ENCODE results near the gene ARHGAP33. TPM values are rescaled to one million over a fixed set of nuclear protein-coding genes. Genes with fewer than 3 reads are reported as not detected.
A peak's percentile ranks its signal among the peaks of the same experiment; 100 is the strongest.

ARHGAP33 gene
- total RNA-seq, 4 donors from 2014 or later, result 0.26 to 43.4 (median 8.9) TPM

DNA sequence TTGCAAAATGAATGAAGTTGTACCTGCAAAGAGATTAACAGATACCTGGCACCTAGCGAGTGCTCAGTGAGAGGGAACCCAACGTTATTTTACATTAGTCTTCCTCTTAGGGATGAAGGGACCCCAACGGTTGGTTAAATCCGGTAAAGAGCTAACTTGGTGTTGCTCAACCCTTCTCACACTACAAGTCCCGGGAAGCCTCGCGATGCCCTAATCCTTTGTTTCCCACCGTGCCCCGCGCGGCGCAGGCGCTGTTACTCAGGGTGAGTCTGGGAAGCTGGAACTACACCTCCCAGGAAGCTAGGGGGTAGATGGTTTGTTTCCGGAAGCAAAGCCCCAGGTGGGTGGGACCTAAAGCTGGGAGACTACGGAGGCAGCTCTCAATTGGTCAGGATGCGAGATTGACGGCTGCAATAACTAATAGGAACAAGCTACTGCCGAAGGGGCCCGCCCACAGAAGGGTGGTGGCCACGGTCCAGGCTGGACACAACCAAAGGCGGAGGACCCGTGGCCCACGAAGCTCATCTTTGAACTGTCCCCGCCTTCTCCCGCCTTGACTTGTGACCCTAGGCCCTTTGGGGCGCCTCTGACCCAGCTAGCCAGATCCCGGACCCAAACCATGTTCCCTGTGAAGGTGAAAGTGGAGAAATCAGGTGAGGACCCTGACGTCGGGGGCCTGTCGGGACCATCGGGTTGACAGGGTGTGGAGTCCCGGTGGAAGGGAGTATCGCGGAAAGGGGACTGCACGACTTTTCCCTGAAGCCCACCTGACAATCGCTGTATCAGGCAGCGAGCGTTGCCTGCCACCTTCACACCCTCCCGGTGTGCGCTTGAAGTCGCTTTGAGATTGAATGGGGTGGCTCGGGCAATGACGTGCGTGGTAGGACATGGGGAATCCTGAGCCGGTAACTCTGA is 27.0 kb upstream of the ARHGAP33 start, which contains the start of gene LIN37:
TSS of gene LIN37 (plus strand) at position 471 of the 915 bp plus-strand sequence. CDS start at position 620, 149 bp downstream.
- intact Hi-C loops (cut with DNase I; ENCODE audit: low total_unique reads), result no loop called here
- peak within 1 kb of the TSS; percentile 88 for H3K4me3 ChIP-seq
- peak within 1 kb of the TSS; percentile 80 to 88 for H3K27ac ChIP-seq
- peak; percentile 91 to 96 for TF ChIP-seq POLR2A (IDR thresholded peaks at IDR 0.05)
- TF ChIP-seq, protein P1, sequence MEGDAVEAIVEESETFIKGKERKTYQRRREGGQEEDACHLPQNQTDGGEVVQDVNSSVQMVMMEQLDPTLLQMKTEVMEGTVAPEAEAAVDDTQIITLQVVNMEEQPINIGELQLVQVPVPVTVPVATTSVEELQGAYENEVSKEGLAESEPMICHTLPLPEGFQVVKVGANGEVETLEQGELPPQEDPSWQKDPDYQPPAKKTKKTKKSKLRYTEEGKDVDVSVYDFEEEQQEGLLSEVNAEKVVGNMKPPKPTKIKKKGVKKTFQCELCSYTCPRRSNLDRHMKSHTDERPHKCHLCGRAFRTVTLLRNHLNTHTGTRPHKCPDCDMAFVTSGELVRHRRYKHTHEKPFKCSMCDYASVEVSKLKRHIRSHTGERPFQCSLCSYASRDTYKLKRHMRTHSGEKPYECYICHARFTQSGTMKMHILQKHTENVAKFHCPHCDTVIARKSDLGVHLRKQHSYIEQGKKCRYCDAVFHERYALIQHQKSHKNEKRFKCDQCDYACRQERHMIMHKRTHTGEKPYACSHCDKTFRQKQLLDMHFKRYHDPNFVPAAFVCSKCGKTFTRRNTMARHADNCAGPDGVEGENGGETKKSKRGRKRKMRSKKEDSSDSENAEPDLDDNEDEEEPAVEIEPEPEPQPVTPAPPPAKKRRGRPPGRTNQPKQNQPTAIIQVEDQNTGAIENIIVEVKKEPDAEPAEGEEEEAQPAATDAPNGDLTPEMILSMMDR (IDR thresholded peaks at IDR 0.05), result peak in 2 of 4 experiments; percentile 43 to 50
- peaks cover 6 to 23% of the 10 kb centered on the region in 2 donors for H3K4me1 ChIP-seq
- peak; percentile 98 to 100 for DNase-seq
- H3K9me3 ChIP-seq, result no peaks in the 10 kb centered on the region
- no peaks in the 10 kb centered on the region for H3K36me3 ChIP-seq
- H3K27me3 ChIP-seq, result no peaks in the 10 kb centered on the region

DNA sequence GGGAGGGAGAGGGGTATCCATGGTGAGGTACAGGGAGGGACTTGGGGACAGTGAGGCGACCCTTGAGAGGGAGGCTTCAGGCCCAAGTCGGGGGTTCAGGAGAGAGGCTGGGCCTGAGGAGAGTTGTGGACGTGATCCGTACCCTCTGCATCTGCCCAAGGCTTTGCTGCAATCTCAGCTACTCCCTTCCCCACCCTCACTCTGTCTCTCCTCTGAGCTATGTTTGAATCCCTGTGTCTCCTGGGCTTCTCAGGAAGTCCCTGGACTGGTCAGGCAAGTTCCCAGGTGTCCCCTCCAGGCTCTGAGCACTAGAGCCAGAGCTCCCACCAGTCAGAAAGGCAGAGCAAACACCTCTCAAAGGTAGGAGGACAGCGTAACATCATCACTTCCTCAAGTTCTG is 25.2 kb upstream of the ARHGAP33 start:
- DNase-seq, result no peak
- intact Hi-C loops (cut with DNase I; ENCODE audit: low total_unique reads), result no loop called here
- H3K4me3 ChIP-seq, result no peak overlapping the region

DNA sequence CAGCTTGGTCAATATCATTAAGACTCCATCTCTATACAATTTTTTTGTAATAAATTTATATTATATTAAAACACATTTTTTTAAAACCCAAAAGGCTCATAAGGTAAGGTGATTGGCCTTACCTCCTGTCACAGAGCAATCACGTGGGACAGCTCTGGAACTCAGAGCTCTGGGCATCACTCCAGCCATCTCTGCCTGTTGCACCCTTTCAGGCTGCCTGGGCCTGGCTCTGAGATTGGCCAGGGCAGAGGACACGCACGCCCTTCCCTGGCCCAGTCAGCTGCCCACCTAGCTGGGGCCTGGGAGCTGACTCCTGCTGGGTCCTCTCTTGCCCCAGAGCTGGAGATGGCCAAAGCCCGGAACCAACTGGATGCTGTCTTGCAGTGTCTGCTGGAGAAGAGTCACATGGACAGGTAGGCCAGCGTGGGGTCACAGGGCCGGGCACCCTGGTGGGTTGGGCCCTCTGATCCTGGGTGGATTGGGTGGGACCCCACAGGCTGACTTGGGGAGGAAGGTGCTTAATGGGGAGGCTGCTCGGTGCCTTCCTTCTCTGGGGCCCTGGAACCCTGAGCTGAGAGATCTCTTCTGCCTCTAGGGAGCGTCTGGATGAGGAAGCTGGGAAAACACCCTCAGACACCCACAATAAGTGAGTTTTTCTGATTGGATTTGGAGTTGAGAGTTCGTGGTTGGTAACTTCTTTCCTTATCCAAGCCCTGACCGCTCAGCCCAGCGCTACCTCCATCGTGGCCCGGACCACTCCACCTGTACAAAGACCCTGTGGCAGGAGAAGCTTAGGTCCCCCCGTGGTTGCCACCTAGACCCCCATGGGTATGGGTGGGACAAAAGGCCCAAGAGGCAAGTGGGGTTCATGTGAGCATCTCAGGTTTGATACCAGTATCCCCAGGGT is 23.3 kb upstream of the ARHGAP33 start:
- no peak overlapping the region for H3K4me3 ChIP-seq
- H3K4me1 ChIP-seq, result peaks cover 0 to 19% of the 10 kb centered on the region in 2 donors
- no peaks in the 10 kb centered on the region for H3K9me3 ChIP-seq
- no peaks in the 10 kb centered on the region for H3K27me3 ChIP-seq
- DNase-seq, result no peak
- TF ChIP-seq, protein P1 (IDR thresholded peaks at IDR 0.05), result no peak
- no peak for TF ChIP-seq POLR2A (IDR thresholded peaks at IDR 0.05)
- no peaks in the 10 kb centered on the region for H3K36me3 ChIP-seq
- intact Hi-C loops (cut with DNase I; ENCODE audit: low total_unique reads), result no loop called here
- H3K27ac ChIP-seq, result no peak overlapping the region

More for the DNA sequence above, 25.2 kb upstream of the ARHGAP33 start:
- H3K27me3 ChIP-seq, result no peaks in the 10 kb centered on the region
- no peaks in the 10 kb centered on the region for H3K36me3 ChIP-seq
- H3K27ac ChIP-seq, result no peak overlapping the region
- H3K4me1 ChIP-seq, result peaks cover 6 to 31% of the 10 kb centered on the region in 2 donors
- no peaks in the 10 kb centered on the region for H3K9me3 ChIP-seq
- no peak for TF ChIP-seq POLR2A (IDR thresholded peaks at IDR 0.05)
- TF ChIP-seq, protein P1 (IDR thresholded peaks at IDR 0.05), result no peak

DNA sequence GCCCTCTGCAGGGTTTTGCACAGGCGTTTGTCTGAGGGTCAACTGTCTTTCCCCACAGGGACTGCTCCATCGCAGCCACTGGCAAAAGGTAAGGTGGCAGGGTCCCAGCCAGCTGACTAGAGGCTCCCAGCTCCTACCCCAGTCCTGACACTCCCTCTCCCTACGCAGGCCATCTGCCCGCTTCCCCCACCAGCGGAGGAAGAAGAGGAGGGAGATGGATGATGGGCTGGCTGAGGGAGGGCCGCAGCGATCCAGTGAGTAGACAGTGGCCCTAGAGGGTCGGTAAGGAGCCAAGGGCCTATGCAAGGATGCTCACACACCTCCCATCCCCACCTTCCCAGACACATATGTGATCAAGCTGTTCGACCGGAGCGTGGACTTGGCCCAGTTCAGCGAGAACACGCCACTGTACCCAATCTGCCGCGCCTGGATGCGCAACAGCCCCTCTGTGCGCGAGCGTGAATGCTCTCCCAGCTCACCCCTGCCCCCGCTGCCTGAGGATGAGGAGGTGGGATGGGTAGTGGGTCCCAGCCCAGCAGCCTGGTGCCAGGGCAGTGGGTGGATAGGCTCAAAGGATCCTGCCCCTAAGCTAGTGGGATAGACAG is 22.5 kb upstream of the ARHGAP33 start:
- Histone ChIP-seq H3K27ac (no peak overlapping the region), H3K36me3 (no peaks in the 10 kb centered on the region), H3K4me1 (peaks cover 0 to 19% of the 10 kb centered on the region in 2 donors), H3K27me3 (no peaks in the 10 kb centered on the region), H3K4me3 (no peak overlapping the region), H3K9me3 (no peaks in the 10 kb centered on the region)
- TF ChIP-seq, protein P1 (IDR thresholded peaks at IDR 0.05), result no peak
- no peak for TF ChIP-seq POLR2A (IDR thresholded peaks at IDR 0.05)
- intact Hi-C loops (cut with DNase I; ENCODE audit: low total_unique reads), result no loop called here
- no peak for DNase-seq
